GM12865 (cell line): ENCODE data around the gene ANKRD36.
"Not testable (repeated sequence)": the region's sequence is repeated elsewhere in the genome, so short reads cannot be mapped to it uniquely, and the experiment has no call there.

Experiments
- DNase-seq: peaks from one replicate; pipeline ENCODE4 v3.0.0; 2010; ENCODE audit warnings: low read depth
- H3K4me3 ChIP-seq: 2 replicates; pipeline ENCODE4 v1.5.1; 2011; ENCODE audit warnings: mild to moderate bottlenecking, low read depth, low read length, control low read depth
- CTCF ChIP-seq: IDR thresholded peaks from 2 replicates; pipeline ENCODE4 v1.5.1; 2011; ENCODE audit warnings: low read length, control low read depth, low read depth, inconsistent platforms; ENCODE audit not compliant: insufficient read depth; ENCODE audit errors: missing control alignments

ANKRD36 gene

GRCh38 chr2:97202643-97203250, 89.8 kb downstream of the ANKRD36 start:
- H3K4me3 ChIP-seq, DNase-seq: not testable (repeated sequence)

GRCh38 chr2:97210325-97210724, 97.4 kb downstream of the ANKRD36 start:
- TF ChIP-seq CTCF: no peak
- no peak overlapping the region for H3K4me3 ChIP-seq
- DNase-seq: no peak

GRCh38 chr2:97215025-97215424, 102.1 kb downstream of the ANKRD36 start:
- DNase-seq, H3K4me3 ChIP-seq: not testable (repeated sequence)

GRCh38 chr2:97230848-97231585, 118.1 kb downstream of the ANKRD36 start:
- not testable (repeated sequence) for DNase-seq, H3K4me3 ChIP-seq

GRCh38 chr2:97232981-97233380, 120.0 kb downstream of the ANKRD36 start:
- DNase-seq, H3K4me3 ChIP-seq: not testable (repeated sequence)

- H3K4me3 ChIP-seq, DNase-seq: not testable (repeated sequence)
Observed at GRCh38 chr2:97233660-97234295, 120.8 kb downstream of the ANKRD36 start.

- not testable (repeated sequence) for DNase-seq, H3K4me3 ChIP-seq
Observed at GRCh38 chr2:97261192-97261591, 148.2 kb downstream of the ANKRD36 start.

- not testable (repeated sequence) for H3K4me3 ChIP-seq, DNase-seq
Observed at GRCh38 chr2:97266449-97266848, 153.5 kb downstream of the ANKRD36 start.

GRCh38 chr2:97267411-97268074, 154.6 kb downstream of the ANKRD36 start:
- peak; percentile 0 for DNase-seq
- no peak for TF ChIP-seq CTCF
- H3K4me3 ChIP-seq: no peak overlapping the region

GRCh38 chr2:97268075-97268591, 155.2 kb downstream of the ANKRD36 start:
- not testable (repeated sequence) for H3K4me3 ChIP-seq, DNase-seq

- H3K4me3 ChIP-seq: not testable (repeated sequence)
Observed at GRCh38 chr2:97276232-97276798, 163.4 kb downstream of the ANKRD36 start.

GRCh38 chr2:97285187-97285586, 172.2 kb downstream of the ANKRD36 start:
- DNase-seq, H3K4me3 ChIP-seq: not testable (repeated sequence)

More at GRCh38 chr2:97276232-97276798, 163.4 kb downstream of the ANKRD36 start:
- DNase-seq: not testable (repeated sequence)

- not testable (repeated sequence) for H3K4me3 ChIP-seq, DNase-seq
Observed at GRCh38 chr2:97293687-97294086, 180.7 kb downstream of the ANKRD36 start.
